A549 (cell line): ENCODE results near the gene TRIM22.

Experiments used
- CEBPB ChIP-seq, 2 experiments: fragments of >200 bp in 1 of 2; sonication (Bioruptor Twin) in 1 of 2; formaldehyde crosslinking in 1 of 2; IDR thresholded peaks; 2 replicates each; pipeline ENCODE4 v1.6.1; 2012 to 2016
- EP300 ChIP-seq, 2 experiments: fragments of >200 bp; sonication (Bioruptor Twin); formaldehyde crosslinking; IDR thresholded peaks; 2 replicates in 1 of 2; 3 replicates in 1 of 2; pipeline ENCODE4 v1.6.1; 2016 to 2017
- NFE2L2 ChIP-seq: fragments of 150-350 bp; conservative IDR thresholded peaks from 2 replicates; pipeline ENCODE4 v1.6.1; 2014; ENCODE audit warnings: low read length
- POLR2A ChIP-seq: IDR thresholded peaks from 2 replicates; pipeline ENCODE4 v1.6.1; 2012; ENCODE audit warnings: mild to moderate bottlenecking, low read length
- RNF2 ChIP-seq: fragments of 200-600 bp; sonication (generic); IDR thresholded peaks from 2 replicates; pipeline ENCODE4 v1.6.1; 2016; ENCODE audit warnings: low read depth, mild to moderate bottlenecking, antibody characterized with exemption, moderate library complexity, borderline replicate concordance
- SREBF2 ChIP-seq: fragments of 450-650 bp; IDR thresholded peaks from 2 replicates; pipeline ENCODE4 v1.6.1; 2014; ENCODE audit warnings: mild to moderate bottlenecking, moderate library complexity
- TF ChIP-seq, protein P1 (sequence below): fragments of >200 bp; sonication (Bioruptor Twin); formaldehyde crosslinking; IDR thresholded peaks from 3 replicates; pipeline ENCODE4 v1.5.1; 2016
- TF ChIP-seq, protein P2 (sequence below): IDR thresholded peaks from 2 replicates; pipeline ENCODE4 v1.6.1; 2012

DNA sequence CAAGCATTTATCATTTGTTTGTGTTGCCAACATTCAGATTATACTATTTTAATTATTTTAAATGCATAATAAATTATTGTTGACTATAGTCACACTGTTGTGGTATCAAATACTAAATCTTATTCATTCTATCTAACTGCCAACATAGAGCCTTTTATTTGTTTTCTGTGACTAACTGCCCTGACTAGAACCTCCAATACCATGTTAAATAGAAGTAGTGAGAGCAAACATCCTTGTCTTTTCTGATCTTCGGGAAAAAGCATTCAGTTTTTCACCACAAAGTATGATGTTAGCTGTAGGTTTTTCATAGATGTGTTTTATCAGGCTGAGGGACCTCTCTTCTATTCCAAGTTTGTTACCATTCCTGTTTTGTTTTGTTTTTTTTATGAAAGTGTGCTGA, 49.6 kb upstream of the TRIM22 start:
- TF ChIP-seq, protein P1, sequence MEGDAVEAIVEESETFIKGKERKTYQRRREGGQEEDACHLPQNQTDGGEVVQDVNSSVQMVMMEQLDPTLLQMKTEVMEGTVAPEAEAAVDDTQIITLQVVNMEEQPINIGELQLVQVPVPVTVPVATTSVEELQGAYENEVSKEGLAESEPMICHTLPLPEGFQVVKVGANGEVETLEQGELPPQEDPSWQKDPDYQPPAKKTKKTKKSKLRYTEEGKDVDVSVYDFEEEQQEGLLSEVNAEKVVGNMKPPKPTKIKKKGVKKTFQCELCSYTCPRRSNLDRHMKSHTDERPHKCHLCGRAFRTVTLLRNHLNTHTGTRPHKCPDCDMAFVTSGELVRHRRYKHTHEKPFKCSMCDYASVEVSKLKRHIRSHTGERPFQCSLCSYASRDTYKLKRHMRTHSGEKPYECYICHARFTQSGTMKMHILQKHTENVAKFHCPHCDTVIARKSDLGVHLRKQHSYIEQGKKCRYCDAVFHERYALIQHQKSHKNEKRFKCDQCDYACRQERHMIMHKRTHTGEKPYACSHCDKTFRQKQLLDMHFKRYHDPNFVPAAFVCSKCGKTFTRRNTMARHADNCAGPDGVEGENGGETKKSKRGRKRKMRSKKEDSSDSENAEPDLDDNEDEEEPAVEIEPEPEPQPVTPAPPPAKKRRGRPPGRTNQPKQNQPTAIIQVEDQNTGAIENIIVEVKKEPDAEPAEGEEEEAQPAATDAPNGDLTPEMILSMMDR, result no peak
- TF ChIP-seq NFE2L2 (no peak), SREBF2 (no peak), POLR2A (no peak), RNF2 (no peak), EP300 (IDR thresholded peaks at IDR 0.05) (no peak), CEBPB (IDR thresholded peaks at IDR 0.05) (no peak)
- TF ChIP-seq, protein P2, sequence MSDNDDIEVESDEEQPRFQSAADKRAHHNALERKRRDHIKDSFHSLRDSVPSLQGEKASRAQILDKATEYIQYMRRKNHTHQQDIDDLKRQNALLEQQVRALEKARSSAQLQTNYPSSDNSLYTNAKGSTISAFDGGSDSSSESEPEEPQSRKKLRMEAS, result no peak
